Measurements from ENCODE around the gene CNMD. TPM values are rescaled to one million over a fixed set of nuclear protein-coding genes. Genes with fewer than 3 reads are reported as not detected.

CNMD gene
- total RNA-seq, 2 donors from 2014 or later, result 0.30 to 0.35 TPM

DNA sequence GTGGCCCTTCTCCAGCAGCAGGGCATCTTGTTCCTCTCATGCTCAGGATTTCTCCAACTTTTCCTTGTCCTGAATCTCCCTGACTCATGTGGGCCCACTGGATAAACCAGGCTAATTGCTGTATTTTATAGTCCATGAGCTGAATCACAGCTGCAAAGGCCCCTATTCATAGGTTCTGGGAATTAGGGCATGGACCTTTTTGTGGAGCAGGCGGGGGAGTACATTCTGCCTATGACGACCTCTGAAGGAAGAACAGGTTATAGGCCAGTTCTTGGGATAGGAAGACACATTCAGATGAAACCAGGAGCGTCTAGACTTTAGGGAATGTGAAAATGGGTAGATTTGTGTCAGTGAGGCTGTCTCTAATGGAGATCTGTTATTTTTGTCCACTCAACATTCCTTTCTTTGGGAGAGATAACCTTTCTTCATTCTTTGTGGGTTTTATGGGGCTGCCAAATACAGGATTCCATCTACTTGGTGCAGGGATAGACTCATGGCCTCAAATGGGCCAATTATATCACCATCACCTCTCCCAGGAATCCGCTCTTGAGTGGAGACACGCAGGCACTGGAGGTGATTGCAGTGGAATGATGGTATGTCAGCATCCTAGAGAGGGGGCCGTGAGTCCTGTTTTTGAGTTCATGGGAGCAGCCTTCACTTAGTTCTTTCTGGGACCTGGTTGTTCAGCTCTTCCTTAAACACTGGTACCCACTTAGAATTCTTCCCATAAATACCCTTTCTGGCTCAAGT, 45.1 kb upstream of the CNMD start:
- Histone ChIP-seq H3K4me1 (no peaks in the 10 kb centered on the region), H3K9ac (ENCODE audit: low read depth in 2 of 2, low read length in 2 of 2) (no peak overlapping the region), H3K36me3 (no peaks in the 10 kb centered on the region), H3K27me3 (no peaks in the 10 kb centered on the region), H3K27ac (no peak overlapping the region), H3K4me3 (no peak overlapping the region), H3K9me3 (no peaks in the 10 kb centered on the region)
- intact Hi-C loops (cut with DNase I), result no loop called here
- no peak for DNase-seq
- TF ChIP-seq, protein P1, sequence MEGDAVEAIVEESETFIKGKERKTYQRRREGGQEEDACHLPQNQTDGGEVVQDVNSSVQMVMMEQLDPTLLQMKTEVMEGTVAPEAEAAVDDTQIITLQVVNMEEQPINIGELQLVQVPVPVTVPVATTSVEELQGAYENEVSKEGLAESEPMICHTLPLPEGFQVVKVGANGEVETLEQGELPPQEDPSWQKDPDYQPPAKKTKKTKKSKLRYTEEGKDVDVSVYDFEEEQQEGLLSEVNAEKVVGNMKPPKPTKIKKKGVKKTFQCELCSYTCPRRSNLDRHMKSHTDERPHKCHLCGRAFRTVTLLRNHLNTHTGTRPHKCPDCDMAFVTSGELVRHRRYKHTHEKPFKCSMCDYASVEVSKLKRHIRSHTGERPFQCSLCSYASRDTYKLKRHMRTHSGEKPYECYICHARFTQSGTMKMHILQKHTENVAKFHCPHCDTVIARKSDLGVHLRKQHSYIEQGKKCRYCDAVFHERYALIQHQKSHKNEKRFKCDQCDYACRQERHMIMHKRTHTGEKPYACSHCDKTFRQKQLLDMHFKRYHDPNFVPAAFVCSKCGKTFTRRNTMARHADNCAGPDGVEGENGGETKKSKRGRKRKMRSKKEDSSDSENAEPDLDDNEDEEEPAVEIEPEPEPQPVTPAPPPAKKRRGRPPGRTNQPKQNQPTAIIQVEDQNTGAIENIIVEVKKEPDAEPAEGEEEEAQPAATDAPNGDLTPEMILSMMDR (IDR thresholded peaks at IDR 0.05), result no peak

DNA sequence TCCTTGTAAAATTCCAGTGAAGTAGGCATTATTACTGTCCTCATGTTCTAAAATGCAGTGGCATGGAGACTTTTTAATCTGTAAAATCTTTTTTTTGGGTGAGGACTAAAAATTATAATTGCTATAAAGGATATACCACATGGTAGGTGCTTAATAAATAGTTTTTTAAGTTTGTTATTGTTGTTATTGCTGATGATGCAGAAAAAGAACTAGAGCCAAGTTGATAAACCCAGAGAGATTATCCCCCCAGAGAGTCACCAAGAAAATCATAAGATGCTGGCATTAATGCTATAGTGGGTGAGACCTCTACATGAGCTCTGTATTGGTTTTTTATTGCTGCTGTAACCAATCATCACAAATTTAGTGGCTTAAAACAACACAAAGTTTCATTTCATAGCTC, 44.3 kb upstream of the CNMD start:
- H3K4me3 ChIP-seq, result no peak overlapping the region
- no peaks in the 10 kb centered on the region for H3K4me1 ChIP-seq
- TF ChIP-seq, protein P1 (IDR thresholded peaks at IDR 0.05), result no peak
- DNase-seq, result no peak
- no peaks in the 10 kb centered on the region for H3K36me3 ChIP-seq
- no peak overlapping the region for H3K9ac ChIP-seq (ENCODE audit: low read depth in 2 of 2, low read length in 2 of 2)
- intact Hi-C loops (cut with DNase I), result no loop called here
- no peak overlapping the region for H3K27ac ChIP-seq
- no peaks in the 10 kb centered on the region for H3K27me3 ChIP-seq
- H3K9me3 ChIP-seq, result no peaks in the 10 kb centered on the region

DNA sequence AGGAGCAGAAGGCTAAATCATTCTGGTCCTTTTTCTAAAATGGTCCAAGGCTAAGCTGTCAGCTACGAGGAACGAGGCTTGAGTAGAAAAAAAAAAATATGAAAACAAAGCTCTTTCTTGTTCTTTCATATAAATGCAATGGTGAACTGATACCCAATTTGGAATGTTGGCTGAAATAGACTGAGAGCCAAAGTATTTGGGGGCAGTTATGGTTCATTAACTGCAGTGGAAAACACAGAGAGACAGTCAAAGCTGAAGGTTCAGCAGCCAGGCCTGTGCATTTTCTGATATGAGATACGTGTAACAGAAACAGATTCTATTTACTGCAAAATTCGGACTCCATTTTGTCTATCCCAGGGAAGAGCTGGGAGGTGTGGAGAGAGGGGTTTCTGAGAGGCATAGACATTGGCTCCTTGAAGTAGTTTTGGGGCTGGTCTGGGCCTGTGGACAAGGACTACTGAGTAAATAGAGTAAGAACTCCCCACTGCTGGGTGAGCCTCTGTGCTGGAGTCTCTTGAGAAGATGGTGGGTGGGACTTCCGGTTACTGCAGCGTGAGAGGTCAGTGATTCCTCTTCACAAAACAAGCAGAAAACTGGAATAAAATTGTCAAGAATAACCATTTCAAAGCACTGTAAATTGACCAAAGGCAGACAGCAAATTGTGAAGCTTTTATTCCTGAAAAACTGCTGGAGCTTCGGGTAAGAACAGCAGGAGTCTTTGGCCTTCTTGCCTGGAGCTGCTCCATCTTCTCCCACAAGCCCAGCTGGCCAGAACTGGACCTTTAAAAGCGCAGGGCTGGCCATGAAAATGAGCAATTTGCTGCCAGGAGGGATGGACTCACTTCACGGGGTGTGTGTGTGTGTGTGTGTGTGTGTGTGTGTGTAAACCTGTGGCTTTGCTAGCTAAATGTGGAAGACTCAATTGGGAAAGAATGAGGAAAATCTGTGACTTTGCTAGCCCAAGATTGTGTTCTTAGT, 43.1 kb upstream of the CNMD start:
- Histone ChIP-seq H3K4me1 (no peaks in the 10 kb centered on the region), H3K27me3 (no peaks in the 10 kb centered on the region), H3K36me3 (no peaks in the 10 kb centered on the region), H3K27ac (no peak overlapping the region), H3K9me3 (no peaks in the 10 kb centered on the region), H3K4me3 (no peak overlapping the region), H3K9ac (ENCODE audit: low read depth in 2 of 2, low read length in 2 of 2) (no peak overlapping the region)
- TF ChIP-seq, protein P1 (IDR thresholded peaks at IDR 0.05), result no peak
- intact Hi-C loops (cut with DNase I), result no loop called here
- DNase-seq, result no peak

DNA sequence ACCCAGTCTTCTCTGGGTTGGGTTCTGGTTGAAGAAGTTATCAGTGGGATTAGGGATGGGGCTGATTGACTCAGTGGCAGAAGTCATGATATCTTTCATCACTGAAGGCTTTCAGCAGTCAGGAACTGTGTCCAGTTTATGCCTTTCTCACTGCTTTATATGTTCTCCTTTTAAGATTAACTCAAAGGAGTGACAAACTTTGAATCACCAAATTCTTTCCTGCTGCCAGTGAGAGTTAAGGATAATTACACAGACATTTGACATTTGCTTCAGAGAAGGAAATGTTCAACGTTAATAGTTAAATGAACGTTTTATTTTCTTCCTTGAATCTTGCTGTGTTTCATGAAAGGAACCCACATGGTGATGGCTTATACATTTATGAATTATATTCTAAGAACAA, 41.0 kb upstream of the CNMD start:
- TF ChIP-seq, protein P1 (IDR thresholded peaks at IDR 0.05), result no peak
- intact Hi-C loops (cut with DNase I), result no loop called here
- no peaks in the 10 kb centered on the region for H3K9me3 ChIP-seq
- H3K4me3 ChIP-seq, result no peak overlapping the region
- no peak overlapping the region for H3K9ac ChIP-seq (ENCODE audit: low read depth in 2 of 2, low read length in 2 of 2)
- H3K36me3 ChIP-seq, result no peaks in the 10 kb centered on the region
- H3K27ac ChIP-seq, result no peak overlapping the region
- H3K27me3 ChIP-seq, result no peaks in the 10 kb centered on the region
- DNase-seq, result no peak
- H3K4me1 ChIP-seq, result no peaks in the 10 kb centered on the region

DNA sequence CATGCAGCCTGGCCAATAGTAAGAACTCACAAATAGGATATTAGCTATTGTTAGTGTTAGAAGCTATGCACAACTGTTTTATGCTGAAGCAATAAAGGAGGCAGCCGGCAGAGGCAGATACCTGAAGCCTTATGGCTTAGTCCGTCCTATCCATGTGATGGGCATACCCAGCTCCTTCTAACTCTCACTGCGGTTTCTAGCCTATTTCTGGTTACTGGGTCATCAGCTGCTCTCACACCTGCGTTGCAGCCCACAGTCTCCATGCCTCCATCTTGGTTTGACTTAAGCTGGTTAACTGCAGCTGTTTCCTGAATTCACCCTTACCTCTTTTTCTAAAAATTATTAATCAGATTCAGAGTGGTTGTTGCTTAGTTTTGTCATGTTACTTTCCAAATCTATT, 40.5 kb upstream of the CNMD start:
- H3K27me3 ChIP-seq, result no peaks in the 10 kb centered on the region
- H3K4me3 ChIP-seq, result no peak overlapping the region
- H3K4me1 ChIP-seq, result no peaks in the 10 kb centered on the region
- no peak overlapping the region for H3K9ac ChIP-seq (ENCODE audit: low read depth in 2 of 2, low read length in 2 of 2)
- no peak overlapping the region for H3K27ac ChIP-seq
- H3K36me3 ChIP-seq, result no peaks in the 10 kb centered on the region
- intact Hi-C loops (cut with DNase I), result no loop called here
- TF ChIP-seq, protein P1 (IDR thresholded peaks at IDR 0.05), result no peak
- DNase-seq, result no peak
- H3K9me3 ChIP-seq, result no peaks in the 10 kb centered on the region

Measured in colonic mucosa (tissue), 4 donors.